DMS53 (cell line): ENCODE data around the gene MAPK12.

Experiments used
- DNase-seq: peaks from one replicate; lab custom pipeline; 2025; lab: John Stamatoyannopoulos, UW

The MAPK12 gene

DNA sequence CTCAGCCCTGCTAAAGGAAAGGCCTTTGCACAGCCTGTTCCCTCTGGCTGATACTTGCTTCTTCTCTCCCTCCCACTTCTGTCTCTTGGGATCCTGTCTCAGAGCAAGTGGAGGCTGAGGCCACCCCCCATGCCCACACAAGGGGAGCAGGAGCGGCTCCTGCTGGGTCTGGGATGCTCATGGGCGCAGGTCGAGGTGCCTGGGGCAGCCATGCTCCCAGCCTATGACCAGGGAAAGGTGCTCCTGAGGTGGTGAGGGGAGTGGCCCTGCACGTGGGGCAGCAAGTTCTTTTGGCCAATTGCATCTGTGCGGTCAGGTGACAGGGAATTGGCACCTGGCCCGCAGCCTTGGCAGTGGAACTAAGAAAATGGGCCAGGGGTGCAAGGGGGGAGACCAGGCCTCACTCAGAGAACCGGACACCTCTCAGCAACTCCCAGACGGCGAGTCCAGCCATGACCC lies 7.2 kb upstream of the MAPK12 start:
- DNase-seq, result peak; percentile 74

DNA sequence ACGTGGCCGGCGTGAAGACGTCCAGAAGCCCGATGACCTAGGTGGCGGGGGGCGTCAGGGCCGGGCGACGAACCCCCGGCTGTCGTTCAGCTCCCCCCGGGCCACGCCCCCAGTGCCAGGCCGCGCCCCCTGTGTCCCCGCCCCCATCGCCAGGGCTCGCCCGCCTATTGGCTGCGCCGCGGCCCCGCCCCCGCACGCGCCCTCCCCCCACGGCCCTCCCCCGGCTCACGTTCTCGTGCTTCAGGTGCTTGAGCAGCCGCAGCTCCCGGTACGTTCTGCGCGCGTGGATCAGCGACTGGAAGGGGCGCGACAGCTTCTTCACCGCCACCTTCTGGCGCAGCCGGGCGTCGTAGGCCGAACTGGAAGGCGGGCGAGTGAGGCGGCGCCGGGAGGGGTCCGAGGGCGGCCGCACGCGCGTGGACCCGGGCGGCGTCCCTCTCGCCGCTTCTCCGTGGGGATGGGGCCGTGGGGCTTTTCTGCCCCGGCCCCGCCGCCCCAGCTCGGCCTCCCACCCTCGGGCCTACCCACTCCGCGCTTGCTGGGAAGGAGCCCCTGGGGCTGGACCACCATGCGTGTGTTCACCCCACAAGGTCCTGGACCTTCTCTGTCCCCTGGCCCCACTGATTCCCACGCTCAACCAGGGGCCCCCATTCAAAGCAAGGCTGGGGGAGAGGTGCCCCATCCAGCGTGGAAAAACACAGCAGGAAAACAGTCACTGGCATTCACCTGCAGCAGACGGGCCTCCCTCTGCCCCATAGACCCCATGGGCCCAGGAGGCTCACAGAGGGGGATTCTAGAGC lies 6.3 kb upstream of the MAPK12 start:
- DNase-seq, result peak; percentile 90

DNA sequence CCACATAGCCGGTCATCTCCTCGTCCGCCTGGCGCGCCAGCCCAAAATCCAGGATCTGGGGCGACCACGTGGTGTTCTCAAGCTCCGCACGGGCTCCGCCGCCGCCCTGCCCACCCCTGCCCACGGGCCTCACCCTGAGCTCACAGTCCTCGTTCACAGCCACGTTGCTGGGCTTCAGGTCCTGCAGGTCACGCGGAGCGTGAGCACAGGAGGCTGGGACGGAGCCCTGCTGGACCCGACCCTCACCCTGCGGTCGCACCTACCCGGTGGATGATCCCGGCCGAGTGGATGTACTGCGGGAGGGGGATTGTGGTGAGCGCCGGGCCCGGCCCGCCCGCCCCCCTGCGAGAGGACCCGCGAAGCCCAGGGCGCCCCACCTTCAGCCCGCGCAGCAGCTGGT lies 5.5 kb upstream of the MAPK12 start:
- no peak for DNase-seq

GRCh38 chr22:50264946-50265669 lies 3.6 kb upstream of the MAPK12 start:
- DNase-seq, result no peak

DNA sequence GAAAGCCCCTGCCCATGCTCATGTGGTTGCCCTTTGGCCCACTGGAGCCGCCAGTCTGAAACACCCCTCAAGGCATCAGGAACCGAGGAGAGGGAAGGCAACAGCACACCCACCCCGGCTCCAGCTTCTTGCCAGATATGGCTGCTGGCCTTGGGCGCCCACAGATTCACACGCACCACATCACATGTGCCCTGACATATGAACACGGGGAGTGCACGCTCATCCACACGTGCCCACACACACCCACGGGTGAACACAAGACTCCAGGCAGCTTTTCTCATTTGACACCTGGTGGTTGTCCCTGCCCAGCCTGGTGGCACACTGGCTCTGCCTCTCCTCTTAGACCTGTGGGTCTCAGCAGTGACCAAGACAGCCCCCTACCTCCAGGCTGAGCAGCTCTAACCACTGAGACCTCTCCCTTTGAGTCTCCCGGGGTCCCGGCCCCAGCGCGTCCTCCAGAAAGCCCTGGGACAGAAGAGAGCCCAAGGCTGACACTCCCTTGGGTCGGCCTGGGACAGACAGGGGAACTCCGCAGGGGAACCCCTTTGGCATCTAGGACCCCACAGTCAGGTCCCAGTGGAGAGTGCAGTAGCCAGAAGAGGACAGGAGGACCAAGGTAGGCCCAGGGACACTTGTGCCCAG lies 2.7 kb upstream of the MAPK12 start:
- no peak for DNase-seq

DNA sequence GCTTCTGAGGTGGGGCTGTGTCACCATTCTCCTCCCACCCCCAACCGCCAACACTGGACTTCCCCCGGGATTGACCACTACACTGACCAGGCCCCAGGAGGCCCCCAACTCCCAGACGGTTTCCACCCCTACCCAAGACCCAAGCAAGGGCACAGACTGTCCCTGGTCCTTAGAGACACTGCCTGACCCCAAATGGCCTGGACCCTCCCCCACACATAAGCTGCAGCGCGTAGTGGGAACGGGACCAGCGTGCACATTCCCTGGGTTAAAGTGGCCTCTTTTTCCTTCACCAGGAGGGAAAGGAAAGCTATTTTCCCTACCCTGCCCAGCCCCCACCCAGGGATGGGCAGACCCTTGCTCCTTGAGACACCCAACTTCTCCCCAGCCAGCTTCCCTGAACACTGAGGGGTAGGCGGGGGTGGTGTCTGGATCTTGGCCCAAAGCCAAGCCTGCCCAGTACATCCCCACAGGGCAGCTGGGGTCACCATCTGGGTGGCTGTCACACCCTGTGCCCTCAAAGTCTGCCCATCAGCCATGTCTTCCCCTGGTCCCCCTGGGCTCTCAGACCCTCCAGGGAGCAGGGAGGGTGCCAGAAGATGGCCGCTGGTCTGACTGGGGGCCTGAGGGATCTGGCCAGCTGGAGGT lies 1.6 kb upstream of the MAPK12 start:
- no peak for DNase-seq

GRCh38 chr22:50262460-50262911 lies 1.0 kb upstream of the MAPK12 start:
- DNase-seq, result peak; percentile 65

DNA sequence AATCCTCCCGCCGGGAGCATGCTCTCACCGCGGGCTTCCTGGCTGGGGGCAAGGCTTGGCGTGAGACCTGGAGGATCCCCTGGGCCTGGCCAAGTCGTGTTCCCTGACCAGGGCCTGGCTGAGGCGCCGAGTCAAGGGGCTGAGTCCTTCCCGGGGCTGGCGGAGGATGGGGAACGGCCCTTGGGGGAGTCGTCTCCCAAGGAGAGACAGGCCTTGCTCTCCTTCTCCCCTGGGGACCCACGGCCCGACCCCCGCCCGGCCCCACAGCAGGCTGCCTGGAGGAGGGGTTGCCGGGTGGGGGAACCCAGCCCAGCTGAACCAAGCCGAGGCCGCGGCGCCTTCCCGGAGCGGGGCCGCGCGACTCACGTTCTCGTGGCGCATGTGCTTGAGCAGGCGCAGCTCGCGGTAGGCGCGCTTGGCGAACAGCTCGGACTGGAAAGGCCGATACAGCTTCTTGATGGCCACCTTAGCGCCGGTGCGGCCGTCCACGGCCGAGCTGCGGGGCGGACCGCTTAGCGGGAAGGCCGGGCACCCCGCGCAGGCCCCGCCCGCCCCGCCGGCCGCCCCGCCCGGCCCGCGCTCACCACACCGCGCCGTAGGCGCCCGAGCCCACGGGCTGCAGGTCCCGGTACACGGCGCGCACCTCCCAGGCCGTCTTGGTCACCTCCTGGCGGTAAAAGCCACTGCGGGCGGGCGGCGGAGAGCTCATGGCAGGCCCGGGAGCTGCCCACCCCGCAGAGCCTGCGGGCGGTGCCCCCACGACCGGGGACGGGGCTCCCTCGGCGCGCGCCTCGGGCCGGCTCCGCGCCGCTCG lies 475 bp downstream of the MAPK12 start:
- peak; percentile 81 for DNase-seq

GRCh38 chr22:50260434-50260800 lies 1.1 kb downstream of the MAPK12 start:
- peak; percentile 41 for DNase-seq

DNA sequence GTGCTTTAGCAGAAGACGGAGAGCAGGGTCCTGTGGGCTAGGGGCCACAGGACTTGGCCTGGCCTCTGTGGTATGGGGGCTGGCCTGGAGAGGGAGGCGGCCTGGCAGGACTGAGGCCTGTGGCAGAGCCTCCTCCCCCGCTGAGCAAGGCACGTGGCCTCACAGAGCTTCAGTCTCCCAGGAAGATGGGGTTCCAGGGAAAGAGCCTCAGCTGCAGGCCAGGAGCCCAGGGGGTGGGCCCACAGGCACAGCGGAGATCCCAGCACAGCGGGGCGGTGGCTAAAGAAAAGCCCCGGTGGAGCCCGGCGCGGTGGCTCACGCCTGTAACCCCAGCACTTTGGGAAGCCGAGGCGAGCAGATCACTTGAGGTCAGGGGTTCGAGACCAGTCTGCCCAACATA lies 2.2 kb downstream of the MAPK12 start:
- DNase-seq, result no peak

GRCh38 chr22:50258361-50259292 lies 2.9 kb downstream of the MAPK12 start:
- DNase-seq, result no peak

DNA sequence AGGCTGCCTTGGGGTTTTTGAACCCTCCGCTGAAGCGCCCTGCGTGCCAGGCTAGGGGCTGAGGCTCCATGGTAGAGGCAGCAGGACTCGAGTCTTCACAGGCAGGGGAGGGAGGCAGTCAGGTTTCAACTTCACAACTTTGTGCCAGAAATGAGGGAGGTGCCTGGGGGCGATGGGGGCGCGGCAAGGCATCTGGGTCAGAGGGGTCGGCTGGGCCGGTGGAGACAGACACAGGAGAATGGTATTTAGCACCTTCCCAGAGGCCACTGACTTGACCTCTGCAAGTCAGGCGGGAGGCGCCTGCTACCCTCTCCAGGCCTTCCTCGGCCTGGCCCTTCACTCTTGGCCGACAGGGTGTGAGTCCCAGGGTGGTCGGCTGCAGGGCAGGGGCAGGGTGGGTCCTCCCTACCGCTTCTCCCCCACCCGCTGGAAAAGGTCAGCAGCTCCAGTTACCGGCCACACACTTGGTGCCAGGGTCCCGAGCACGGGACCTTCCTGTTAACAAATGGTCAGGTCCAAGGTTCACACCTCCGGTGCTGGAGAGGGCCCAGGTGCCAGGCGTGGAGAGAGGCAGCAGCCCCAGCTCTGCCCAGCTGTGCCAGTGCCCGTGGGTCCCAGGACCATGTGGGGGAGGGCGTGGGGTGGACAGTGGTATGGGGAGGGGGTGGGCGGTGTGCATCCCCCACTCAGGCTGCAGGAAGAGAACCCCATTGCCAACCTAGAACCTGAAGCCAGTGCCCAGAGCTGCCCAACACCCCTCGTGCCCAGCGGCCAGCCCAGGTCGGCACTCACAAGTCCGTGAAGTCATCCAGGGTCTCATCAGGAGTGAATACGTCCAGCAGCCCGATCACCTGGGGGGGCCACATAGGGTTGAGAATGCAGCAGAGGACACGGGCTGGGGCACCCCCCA lies 3.8 kb downstream of the MAPK12 start:
- DNase-seq, result no peak

- DNase-seq, result no peak
These were observed 4.4 kb downstream of the MAPK12 start for GRCh38 chr22:50257041-50257440.

DNA sequence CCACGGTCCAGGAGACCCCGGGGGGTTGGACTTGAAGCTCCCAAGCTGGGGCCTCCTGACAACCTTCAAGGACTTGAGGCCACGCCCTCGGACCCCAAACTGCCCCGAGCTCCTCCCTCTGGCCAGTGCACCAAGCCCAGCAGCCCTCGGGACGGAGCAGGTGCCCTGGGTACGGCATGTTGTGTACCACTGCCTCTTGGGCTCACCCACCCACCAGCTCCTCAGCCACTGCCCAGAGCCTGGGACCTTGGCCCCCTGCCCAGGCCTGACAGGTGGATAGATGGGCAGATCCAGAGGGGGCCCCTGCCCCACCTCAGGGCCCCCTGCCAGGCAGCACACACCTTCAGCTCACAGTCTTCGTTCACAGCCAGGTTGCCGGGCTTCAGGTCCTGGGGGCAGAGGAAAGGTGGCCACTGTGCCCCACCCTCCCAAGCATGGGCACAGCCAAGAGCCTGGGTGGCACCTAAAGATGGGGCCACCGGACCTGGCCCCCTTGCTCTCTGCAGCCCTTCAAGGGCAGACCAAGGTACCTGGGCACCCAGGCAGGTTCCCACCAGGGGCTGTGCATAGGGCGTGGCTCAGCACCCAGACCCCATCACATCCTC lies 5.1 kb downstream of the MAPK12 start:
- no peak for DNase-seq

DNA sequence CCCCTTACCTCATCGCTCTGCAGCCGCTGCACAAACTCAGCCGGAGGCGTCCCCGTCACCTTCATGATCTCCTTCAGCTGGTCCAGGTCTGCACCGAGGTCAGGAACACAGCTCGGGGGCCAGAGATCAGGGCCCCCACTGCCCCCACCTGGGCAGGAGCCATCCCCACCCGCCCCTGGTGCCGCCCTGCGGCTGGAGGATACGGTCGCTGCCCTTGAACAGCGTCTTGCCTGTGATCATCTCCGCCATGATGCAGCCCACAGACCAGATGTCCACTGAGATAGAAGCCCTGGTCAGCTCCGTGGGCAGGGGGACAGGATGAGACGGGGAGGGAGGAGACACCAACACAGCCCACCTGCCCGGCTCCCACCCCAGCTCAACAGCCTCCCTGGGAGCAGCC lies 5.9 kb downstream of the MAPK12 start:
- DNase-seq, result no peak

GRCh38 chr22:50255099-50255498 lies 6.4 kb downstream of the MAPK12 start:
- DNase-seq, result no peak

DNA sequence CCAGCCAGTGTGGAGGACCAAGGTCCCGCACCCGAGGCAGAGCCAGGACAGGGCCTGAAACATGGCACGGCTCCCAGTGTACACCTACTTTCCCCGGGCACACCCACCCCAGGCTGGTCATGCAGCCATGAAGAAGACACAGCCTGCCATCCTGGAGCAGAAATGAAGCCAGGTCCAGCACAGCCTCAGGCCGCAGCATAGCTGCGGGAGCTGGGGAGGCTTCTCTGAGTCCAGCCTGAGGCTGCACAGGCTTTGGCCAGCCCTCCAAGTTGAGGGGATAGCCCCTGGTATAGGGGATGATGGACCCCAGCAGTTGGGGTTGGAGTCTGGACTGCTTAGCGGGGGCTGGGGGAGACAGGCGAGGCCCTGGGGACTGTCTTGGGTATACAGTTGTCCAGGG lies 7.5 kb downstream of the MAPK12 start:
- no peak for DNase-seq

GRCh38 chr22:50253046-50253915 lies 8.2 kb downstream of the MAPK12 start:
- DNase-seq, result no peak
